Stomach (tissue), 9 donors: ENCODE measurements around the gene MRPL3. TPM values are rescaled to one million over a fixed set of nuclear protein-coding genes. Genes with fewer than 3 reads are reported as not detected.

Experiments
- DNase-seq, 2 donors: peaks; one replicate each; pipeline versions ENCODE4 v3.0.0 to v3.0.0-alpha.2; 2013 to 2019
- H3K27ac ChIP-seq, 5 donors: fragments of 200-600 bp in 4 of 5; sonication (generic) in 4 of 5; one replicate each; pipeline ENCODE4 v1.5.1; 2013 to 2019; ENCODE audit warnings: mild to moderate bottlenecking in 1 of 5, moderate library complexity in 1 of 5
- H3K27me3 ChIP-seq, 3 donors: fragments of 200-600 bp; sonication (generic); one replicate each; pipeline ENCODE4 v1.5.1; 2017 to 2019; ENCODE audit warnings: mixed run types in 1 of 3
- H3K36me3 ChIP-seq, 4 donors: fragments of 200-600 bp; sonication (generic); 1 replicate in 3 of 4; 2 replicates in 1 of 4; pipeline ENCODE4 v1.5.1; 2016 to 2019
- H3K4me1 ChIP-seq, 4 donors: fragments of 200-600 bp; sonication (generic); one replicate each; pipeline ENCODE4 v1.5.1; 2016 to 2019
- H3K4me3 ChIP-seq, 4 donors: fragments of 200-600 bp; sonication (generic) in 3 of 4; one replicate each; pipeline ENCODE4 v1.5.1; 2016 to 2019; ENCODE audit warnings: mild to moderate bottlenecking in 1 of 4
- H3K9me3 ChIP-seq, 4 donors: fragments of 200-600 bp; sonication (generic); one replicate each; pipeline ENCODE4 v1.5.1; 2016 to 2019
- CTCF ChIP-seq, 7 experiments: fragments of 450-650 bp in 4 of 7; fragments of 200-600 bp in 3 of 7; sonication (generic) in 3 of 7; IDR thresholded peaks; one replicate each; pipeline ENCODE4 v1.5.1; 2016 to 2019; ENCODE audit warnings: antibody characterized with exemption in 7 of 7, control low read depth in 2 of 7, mild to moderate bottlenecking in 1 of 7
- EP300 ChIP-seq: sonication (generic); formaldehyde crosslinking; IDR thresholded peaks from one replicate; pipeline ENCODE4 v1.6.1; 2017; ENCODE audit warnings: antibody characterized with exemption
- POLR2A ChIP-seq, 4 donors: fragments of 450-650 bp; IDR thresholded peaks; one replicate each; pipeline ENCODE4 v1.6.1; 2016; ENCODE audit warnings: antibody characterized with exemption in 4 of 4, control low read depth in 2 of 4, mild to moderate bottlenecking in 1 of 4, moderate library complexity in 1 of 4
- POLR2AphosphoS5 ChIP-seq, 3 donors: sonication (generic); formaldehyde crosslinking; IDR thresholded peaks; one replicate each; pipeline ENCODE4 v1.6.1; 2016; ENCODE audit warnings: antibody characterized with exemption in 3 of 3
- WGBS, 5 donors: extraction: QIAGEN DNeasy Blood & Tissue Kit in 3 of 5; methylation state at CpG; one replicate each; pipeline versions ENCODE4 v1.1.5 to v1.1.7; 2013 to 2018; 5-methylcytosine and 5-hydroxymethylcytosine counted together
- intact Hi-C: fragments of 100-400 bp; cut with DNase I; formaldehyde crosslinking; loops from one replicate; pipeline ENCODE4 v1.15.1; 2023; ENCODE audit warnings: low total_unique reads
- polyA plus RNA-seq, 3 donors: library from polyadenylated mRNA; stranded (reverse); fragments of 200-250 nt; gene quantifications; one replicate each; pipeline ENCODE4 v1.2.3, GENCODE V29; 2013
- total RNA-seq, 5 donors: library from RNA; depleted of rRNA; stranded (reverse); fragments of >200 nt; gene quantifications; one replicate each; pipeline versions ENCODE4 v1.1.0 to v1.2.3, GENCODE V29; 2014 to 2016
- donor health status: healthy with polysubstance abuse.
- donor health status: Bipolar disorder and iron deficiency.
- donor health status: healthy.

MRPL3 gene
- total and polyA plus RNA-seq, 8 donors: 12.8 to 99.0 (median 63.2) TPM

- H3K27me3 ChIP-seq: peaks cover 0 to 11% (median 0%) of the 10 kb centered on the region in 3 donors
- no peaks in the 10 kb centered on the region for H3K4me1 ChIP-seq
- no peaks in the 10 kb centered on the region for H3K36me3 ChIP-seq
- H3K9me3 ChIP-seq: no peaks in the 10 kb centered on the region
- no peak overlapping the region for H3K4me3 ChIP-seq
- DNase-seq: no peak
- TF ChIP-seq POLR2AphosphoS5 (IDR thresholded peaks at IDR 0.05): no peak
- TF ChIP-seq POLR2A (IDR thresholded peaks at IDR 0.05): no peak
- TF ChIP-seq EP300: no peak
- TF ChIP-seq CTCF (IDR thresholded peaks at IDR 0.05): no peak
- intact Hi-C loops: no loop called here
- no peak overlapping the region for H3K27ac ChIP-seq
Measured at GRCh38 chr3:131532645-131533044, 29.9 kb upstream of the MRPL3 start.

GRCh38 chr3:131530843-131531242, 28.1 kb upstream of the MRPL3 start:
- H3K4me1 ChIP-seq: peaks cover 0 to 6% (median 4%) of the 10 kb centered on the region in 4 donors
- no peaks in the 10 kb centered on the region for H3K36me3 ChIP-seq
- H3K9me3 ChIP-seq: no peaks in the 10 kb centered on the region
- WGBS, 5 donors: 50 to 74% (median 62%) methylated on average over 1 of the region's 1 CpG
- DNase-seq: no peak
- H3K4me3 ChIP-seq: no peak overlapping the region
- H3K27me3 ChIP-seq: peaks cover 0 to 29% (median 10%) of the 10 kb centered on the region in 3 donors
- intact Hi-C loops: no loop called here
- TF ChIP-seq CTCF (IDR thresholded peaks at IDR 0.05): no peak
- no peak for TF ChIP-seq POLR2AphosphoS5 (IDR thresholded peaks at IDR 0.05)
- TF ChIP-seq EP300: no peak
- no peak for TF ChIP-seq POLR2A (IDR thresholded peaks at IDR 0.05)
- no peak overlapping the region for H3K27ac ChIP-seq

GRCh38 chr3:131530388-131530787, 27.6 kb upstream of the MRPL3 start:
- intact Hi-C loops: no loop called here
- 78 to 92% (median 84%) methylated on average over 1 of the region's 1 CpG for WGBS, 5 donors
- no peak overlapping the region for H3K4me3 ChIP-seq
- no peak for TF ChIP-seq POLR2A (IDR thresholded peaks at IDR 0.05)
- no peak for TF ChIP-seq POLR2AphosphoS5 (IDR thresholded peaks at IDR 0.05)
- TF ChIP-seq EP300: no peak
- no peak for TF ChIP-seq CTCF (IDR thresholded peaks at IDR 0.05)
- no peak for DNase-seq
- H3K36me3 ChIP-seq: no peaks in the 10 kb centered on the region
- H3K27ac ChIP-seq: no peak overlapping the region
- H3K9me3 ChIP-seq: no peaks in the 10 kb centered on the region
- H3K27me3 ChIP-seq: peaks cover 0 to 34% (median 12%) of the 10 kb centered on the region in 3 donors
- peaks cover 0 to 6% (median 4%) of the 10 kb centered on the region in 4 donors for H3K4me1 ChIP-seq

GRCh38 chr3:131526801-131527347, 24.1 kb upstream of the MRPL3 start:
- peak; percentile 26 to 81 for DNase-seq
- no peaks in the 10 kb centered on the region for H3K9me3 ChIP-seq
- no peak overlapping the region for H3K27ac ChIP-seq
- TF ChIP-seq POLR2A (IDR thresholded peaks at IDR 0.05) (no peak), EP300 (no peak), POLR2AphosphoS5 (IDR thresholded peaks at IDR 0.05) (no peak), CTCF (IDR thresholded peaks at IDR 0.05) (no peak)
- H3K27me3 ChIP-seq: peaks cover 0 to 37% (median 13%) of the 10 kb centered on the region in 3 donors
- 13 to 28% (median 15%) methylated on average over 9 to 37 of the region's 37 CpGs for WGBS, 5 donors
- peak overlapping the region; percentile 26 to 38 (median 28) for H3K4me3 ChIP-seq
- H3K4me1 ChIP-seq: peaks cover 0 to 6% (median 4%) of the 10 kb centered on the region in 4 donors
- intact Hi-C loops: no loop called here
- H3K36me3 ChIP-seq: no peaks in the 10 kb centered on the region
